Measurements from ENCODE around the gene SOX10.
A peak's percentile ranks its signal among the peaks of the same experiment; 100 is the strongest.
"Not testable (repeated sequence)": the region's sequence is repeated elsewhere in the genome, so short reads cannot be mapped to it uniquely, and the experiment has no call there.

Gene SOX10

GRCh38 chr22:37954686-37955085, 29.7 kb downstream of the SOX10 start:
- peak overlapping the region; percentile 95 for H3K4me2 ChIP-seq (ENCODE audit: low read length)
- H3K79me2 ChIP-seq (ENCODE audit: low read length), result peaks cover 20% of the 10 kb centered on the region
- 0 out of 2 replicates have a peak overlapping the region, but pooled peaks have one; percentile 91 for H3K9ac ChIP-seq (ENCODE audit: low read length)
- H3K36me3 ChIP-seq (replicated peaks; ENCODE audit: low read depth, low read length), result peaks cover 26% of the 10 kb centered on the region
- H3K27me3 ChIP-seq (ENCODE audit: low read depth, low read length), result no peaks in the 10 kb centered on the region
- no peaks in the 10 kb centered on the region for H3K9me3 ChIP-seq (ENCODE audit: insufficient read depth, low read length)
- no peak overlapping the region for H3K27ac ChIP-seq (ENCODE audit: low read length)
- no peak for TF ChIP-seq CTCF (IDR thresholded peaks at IDR 0.05; ENCODE audit: low read depth, low read length)
- TF ChIP-seq EZH2phosphoT487 (IDR thresholded peaks at IDR 0.05; ENCODE audit: low read depth), result no peak
- H4K20me1 ChIP-seq (ENCODE audit: insufficient read depth, low read length), result no peaks in the 10 kb centered on the region
- H3K4me1 ChIP-seq (ENCODE audit: low read length), result peaks cover 10% of the 10 kb centered on the region
- no peak overlapping the region for H2AFZ ChIP-seq (ENCODE audit: low read depth, low read length)
- peak overlapping the region; percentile 91 for H3K4me3 ChIP-seq (ENCODE audit: low read length)

GRCh38 chr22:37953437-37954179, 30.7 kb downstream of the SOX10 start, which contains the start of the genes C22orf23 and POLR2F:
Gene C22orf23 (minus strand): TSS chr22:37953601. CDS start chr22:37953149, 452 bp downstream.
Gene POLR2F (plus strand): TSS chr22:37953699. CDS start chr22:37953788, 89 bp downstream.
- peaks cover 16% of the 10 kb centered on the region for H3K36me3 ChIP-seq (replicated peaks; ENCODE audit: low read depth, low read length)
- peak within 1 kb of the TSS; percentile 95 for H3K4me2 ChIP-seq (ENCODE audit: low read length)
- H3K4me3 ChIP-seq (ENCODE audit: low read length), result peak within 1 kb of the TSS; percentile 91
- H3K9ac ChIP-seq (ENCODE audit: low read length), result peak within 1 kb of the TSS; percentile 91
- no peaks in the 10 kb centered on the region for H3K27me3 ChIP-seq (ENCODE audit: low read depth, low read length)
- no peaks in the 10 kb centered on the region for H3K9me3 ChIP-seq (ENCODE audit: insufficient read depth, low read length)
- H3K79me2 ChIP-seq (ENCODE audit: low read length), result peaks cover 20% of the 10 kb centered on the region
- TF ChIP-seq CTCF (IDR thresholded peaks at IDR 0.05; ENCODE audit: low read depth, low read length), result peak; percentile 13; the same call in 1 of the 2 replicates
- no peak for TF ChIP-seq EZH2phosphoT487 (IDR thresholded peaks at IDR 0.05; ENCODE audit: low read depth)
- H4K20me1 ChIP-seq (ENCODE audit: insufficient read depth, low read length), result no peaks in the 10 kb centered on the region
- H2AFZ ChIP-seq (ENCODE audit: low read depth, low read length), result peak within 1 kb of the TSS; percentile 92
- peak within 1 kb of the TSS; percentile 7; the same call in 1 of the 2 replicates for H3K27ac ChIP-seq (ENCODE audit: low read length)
- H3K4me1 ChIP-seq (ENCODE audit: low read length), result peaks cover 10% of the 10 kb centered on the region

- Histone ChIP-seq H3K9me3 (ENCODE audit: insufficient read depth, low read length) (no peaks in the 10 kb centered on the region), H3K9ac (ENCODE audit: low read length) (peak overlapping the region; percentile 91), H3K4me3 (ENCODE audit: low read length) (peak overlapping the region; percentile 91), H4K20me1 (ENCODE audit: insufficient read depth, low read length) (no peaks in the 10 kb centered on the region), H3K36me3 (replicated peaks; ENCODE audit: low read depth, low read length) (peaks cover 14% of the 10 kb centered on the region), H3K4me1 (ENCODE audit: low read length) (peaks cover 10% of the 10 kb centered on the region), H3K79me2 (ENCODE audit: low read length) (peaks cover 20% of the 10 kb centered on the region), H3K27me3 (ENCODE audit: low read depth, low read length) (no peaks in the 10 kb centered on the region), H3K27ac (ENCODE audit: low read length) (no peak overlapping the region), H2AFZ (ENCODE audit: low read depth, low read length) (peak overlapping the region; percentile 92), H3K4me2 (ENCODE audit: low read length) (peak overlapping the region; percentile 95)
- TF ChIP-seq EZH2phosphoT487 (IDR thresholded peaks at IDR 0.05; ENCODE audit: low read depth) (no peak), CTCF (IDR thresholded peaks at IDR 0.05; ENCODE audit: low read depth, low read length) (no peak)
Observed at GRCh38 chr22:37953062-37953436, 31.3 kb downstream of the SOX10 start.

GRCh38 chr22:37952629-37953028, 31.7 kb downstream of the SOX10 start:
- H2AFZ ChIP-seq (ENCODE audit: low read depth, low read length), result peak overlapping the region; percentile 92
- H3K27me3 ChIP-seq (ENCODE audit: low read depth, low read length); H3K27ac ChIP-seq (ENCODE audit: low read length); H4K20me1 ChIP-seq (ENCODE audit: insufficient read depth, low read length); H3K9me3 ChIP-seq (ENCODE audit: insufficient read depth, low read length); H3K4me1 ChIP-seq (ENCODE audit: low read length): not testable (repeated sequence)
- H3K36me3 ChIP-seq (replicated peaks; ENCODE audit: low read depth, low read length), result peaks cover 11% of the 10 kb centered on the region
- peaks cover 20% of the 10 kb centered on the region for H3K79me2 ChIP-seq (ENCODE audit: low read length)
- H3K9ac ChIP-seq (ENCODE audit: low read length), result peak overlapping the region; percentile 91; the same call in 1 of the 2 replicates
- H3K4me2 ChIP-seq (ENCODE audit: low read length), result peak overlapping the region; percentile 95
- H3K4me3 ChIP-seq (ENCODE audit: low read length), result peak overlapping the region; percentile 91
